Measurements from ENCODE around the gene CAPN9.

GRCh38 chr1:230824551-230824918, 77.3 kb downstream of the CAPN9 start:
- TF ChIP-seq CTCF (IDR thresholded peaks at IDR 0.05; ENCODE audit: low read depth, low read length) (no peak), EZH2phosphoT487 (IDR thresholded peaks at IDR 0.05; ENCODE audit: low read depth) (no peak)
